ENCODE data around the gene EEF1A1.
"Not testable (repeated sequence)": the region's sequence is repeated elsewhere in the genome, so short reads cannot be mapped to it uniquely, and the experiment has no call there.

The EEF1A1 gene

GRCh38 chr6:73534628-73535027 lies 13.8 kb upstream of the EEF1A1 start:
- no peak for DNase-seq

DNA sequence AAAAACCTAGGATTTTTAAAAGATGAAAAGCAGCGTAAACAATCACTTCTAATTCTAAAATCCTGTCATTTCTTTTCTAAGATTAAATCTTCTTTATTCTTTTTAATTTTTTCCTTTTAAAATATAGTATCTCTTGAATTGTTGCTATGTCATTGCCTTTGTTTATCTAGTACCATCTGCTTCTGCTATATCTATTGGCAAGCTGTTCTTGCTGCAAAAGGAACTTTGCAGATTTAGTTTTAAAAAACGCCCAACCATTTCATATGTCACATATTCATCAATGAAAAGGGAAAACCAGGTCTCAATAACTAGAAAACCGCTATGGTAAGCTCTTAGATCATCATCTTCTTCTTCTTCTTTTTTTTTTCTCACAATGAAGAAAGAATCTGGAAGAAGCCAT lies 11.5 kb upstream of the EEF1A1 start:
- DNase-seq: no peak

- no peak for DNase-seq
These were observed 8.1 kb upstream of the EEF1A1 start for GRCh38 chr6:73528897-73529296.

GRCh38 chr6:73525546-73526330 lies 4.9 kb upstream of the EEF1A1 start:
- DNase-seq: no peak

GRCh38 chr6:73523434-73524123 lies 2.7 kb upstream of the EEF1A1 start:
- peak; percentile 79 to 83 for DNase-seq

GRCh38 chr6:73521351-73521985 lies 636 bp upstream of the EEF1A1 start:
- no peak for DNase-seq

- peak; percentile 88 for DNase-seq
These were observed 725 bp downstream of the EEF1A1 start for GRCh38 chr6:73519926-73520687.

DNA sequence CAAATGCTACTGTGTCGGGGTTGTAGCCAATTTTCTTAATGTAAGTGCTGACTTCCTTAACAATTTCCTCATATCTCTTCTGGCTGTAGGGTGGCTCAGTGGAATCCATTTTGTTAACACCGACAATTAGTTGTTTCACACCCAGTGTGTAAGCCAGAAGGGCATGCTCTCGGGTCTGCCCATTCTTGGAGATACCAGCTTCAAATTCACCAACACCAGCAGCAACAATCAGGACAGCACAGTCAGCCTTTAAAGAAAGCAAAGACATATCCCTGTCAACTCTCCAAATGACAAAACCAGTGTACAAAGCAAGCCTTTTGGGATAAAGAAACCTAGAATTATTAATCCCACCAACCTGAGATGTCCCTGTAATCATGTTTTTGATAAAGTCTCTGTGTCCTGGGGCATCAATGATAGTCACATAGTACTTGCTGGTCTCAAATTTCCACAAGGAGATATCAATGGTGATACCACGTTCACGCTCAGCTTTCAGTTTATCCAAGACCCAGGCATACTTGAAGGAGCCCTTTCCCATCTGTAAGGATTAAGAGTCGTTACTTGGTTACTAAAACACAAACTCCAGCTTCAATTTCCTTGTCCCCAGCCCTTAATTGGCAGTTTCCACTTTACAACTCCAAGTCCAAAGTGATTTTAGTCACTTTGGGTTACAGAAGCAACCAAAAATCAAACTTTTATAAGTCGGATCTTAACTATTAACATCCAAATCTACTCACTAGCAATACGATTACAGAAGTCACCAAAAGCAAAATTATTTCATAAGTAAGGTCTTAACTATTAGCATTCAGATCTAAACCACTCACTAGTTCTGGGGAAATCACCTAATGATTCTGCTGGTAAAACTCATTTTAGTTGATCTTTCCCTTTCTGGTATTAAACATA lies 1.6 kb downstream of the EEF1A1 start:
- peak in 1 of 2 donors; percentile 60 for DNase-seq

GRCh38 chr6:73518100-73518981 lies 2.5 kb downstream of the EEF1A1 start:
- DNase-seq: peak in 1 of 2 donors; percentile 24

DNA sequence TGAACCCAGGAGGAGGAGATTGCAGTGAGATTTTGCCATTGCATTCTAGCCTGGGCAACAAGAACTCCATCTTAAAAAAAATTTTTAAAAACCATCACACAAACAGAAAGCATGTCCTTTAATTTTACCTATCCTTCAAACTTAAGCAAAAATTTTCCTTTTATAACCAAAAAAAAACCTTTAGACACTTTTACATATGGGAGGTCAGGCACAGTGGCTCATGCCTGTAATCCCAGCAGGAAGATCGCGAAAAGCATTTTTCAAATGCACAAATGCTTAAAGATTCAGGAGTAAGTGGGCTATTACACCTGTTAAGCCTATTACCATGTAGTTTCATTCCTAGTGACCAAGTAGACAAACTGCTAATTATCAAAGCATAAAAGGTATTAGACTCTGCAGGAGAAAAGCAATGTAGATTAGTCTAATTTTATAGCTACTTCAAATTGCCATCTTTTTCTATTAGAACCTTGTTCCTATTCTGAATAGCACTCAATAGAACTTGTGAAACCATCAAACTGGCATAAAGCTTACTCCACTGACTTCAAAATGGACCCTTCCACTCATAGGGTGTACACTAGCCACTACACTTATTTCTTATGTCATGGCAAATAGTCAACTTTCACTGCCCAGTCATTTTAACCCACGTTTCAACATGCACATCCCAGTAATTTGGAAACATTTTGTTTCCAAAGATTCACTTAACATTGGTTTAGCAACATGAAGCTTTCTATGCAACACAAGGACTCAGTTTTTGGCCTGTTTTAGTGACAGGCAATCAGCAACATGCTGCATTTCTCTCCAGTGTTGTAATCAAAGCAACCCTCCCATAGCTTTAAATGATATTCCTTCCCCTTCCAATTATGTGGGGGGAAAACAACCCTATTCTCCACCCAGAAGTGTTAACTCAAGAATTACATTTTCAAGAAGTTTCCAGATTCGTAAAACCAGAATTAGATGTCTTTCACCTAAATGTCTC lies 4.0 kb downstream of the EEF1A1 start:
- peak in 1 of 2 donors; percentile 44 for DNase-seq

- peak in 1 of 2 donors; percentile 53 for DNase-seq
These were observed 5.6 kb downstream of the EEF1A1 start for GRCh38 chr6:73515204-73515655.

GRCh38 chr6:73514746-73515110 lies 6.1 kb downstream of the EEF1A1 start:
- no peak for DNase-seq

GRCh38 chr6:73513496-73513854 lies 7.4 kb downstream of the EEF1A1 start:
- DNase-seq: no peak

GRCh38 chr6:73511796-73512195 lies 9.0 kb downstream of the EEF1A1 start:
- peak in 1 of 2 donors; percentile 31 for DNase-seq

GRCh38 chr6:73509851-73510250 lies 11.0 kb downstream of the EEF1A1 start:
- no peak for DNase-seq

- peak in 1 of 2 donors; percentile 11 for DNase-seq
These were observed 12.1 kb downstream of the EEF1A1 start for GRCh38 chr6:73508776-73509175.

DNA sequence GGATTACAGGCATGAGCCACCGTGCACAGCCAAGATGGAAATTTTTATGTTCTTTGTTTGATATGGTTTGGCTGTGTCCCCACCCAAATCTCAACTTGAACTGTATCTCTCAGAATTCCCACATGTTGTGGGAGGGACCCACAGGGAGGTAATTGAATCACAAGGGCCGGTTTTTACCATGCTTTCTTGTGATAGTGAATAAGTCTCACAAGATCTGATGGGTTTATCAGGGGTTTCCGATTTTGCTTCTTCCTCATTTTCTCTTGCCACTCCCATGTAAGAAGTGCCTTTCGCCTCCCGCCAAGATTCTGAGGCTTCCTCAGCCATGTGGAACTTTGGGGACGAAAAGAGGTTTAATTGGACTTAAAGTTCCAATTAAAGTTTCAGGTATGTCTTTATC lies 14.6 kb downstream of the EEF1A1 start:
- no peak for DNase-seq

- DNase-seq: not testable (repeated sequence)
These were observed 15.1 kb downstream of the EEF1A1 start for GRCh38 chr6:73505705-73506104.

DNA sequence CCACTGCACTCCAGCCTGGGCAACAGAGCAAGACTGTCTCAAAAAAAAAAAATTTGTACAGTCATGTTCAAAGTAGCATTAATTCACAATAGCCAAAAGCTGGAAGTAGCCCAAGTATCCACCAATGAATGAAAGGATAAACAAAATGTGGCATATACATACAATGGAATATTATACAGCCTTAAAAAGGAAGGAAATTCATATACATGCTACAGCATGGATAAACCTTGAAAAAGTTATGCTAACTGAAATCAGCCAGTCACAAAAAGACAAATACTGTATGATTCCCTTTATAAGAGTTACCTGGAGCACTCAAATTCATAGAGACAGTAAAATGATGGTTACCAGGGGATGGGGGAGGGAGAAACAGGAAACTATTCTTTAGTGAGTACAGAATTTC lies 15.7 kb downstream of the EEF1A1 start:
- DNase-seq: no peak

- no peak for DNase-seq
These were observed 16.7 kb downstream of the EEF1A1 start for GRCh38 chr6:73504160-73504559.

All from CD4-positive, alpha-beta T cell treated with Interleukin-4 for 1 hour (primary cell).